Thyroid gland (tissue), 4 donors: ENCODE data around the gene CASP10. TPM values are rescaled to one million over a fixed set of nuclear protein-coding genes. Genes with fewer than 3 reads are reported as not detected.

Source experiments
- DNase-seq, 2 donors: peaks; one replicate each; pipeline ENCODE4 v3.0.0-alpha.2; 2019
- H3K27ac ChIP-seq, 3 donors: fragments of 200-600 bp; sonication (generic); 1 replicate in 2 of 3; 2 replicates in 1 of 3; pipeline ENCODE4 v1.5.1; 2016 to 2019; ENCODE audit warnings: mild to moderate bottlenecking in 1 of 3, moderate library complexity in 1 of 3
- H3K27me3 ChIP-seq: fragments of 200-600 bp; sonication (generic); one replicate; pipeline ENCODE4 v1.5.1; 2019
- H3K36me3 ChIP-seq, 2 donors: fragments of 200-600 bp; sonication (generic); one replicate each; pipeline ENCODE4 v1.5.1; 2016 to 2019
- H3K4me1 ChIP-seq, 2 donors: fragments of 200-600 bp; sonication (generic); one replicate each; pipeline ENCODE4 v1.5.1; 2017 to 2019
- H3K4me3 ChIP-seq, 3 donors: fragments of 200-600 bp; sonication (generic); replicated peaks in 1 of 3; 1 replicate in 2 of 3; 2 replicates in 1 of 3; pipeline ENCODE4 v1.5.1; 2016; ENCODE audit warnings: mild to moderate bottlenecking in 1 of 3
- H3K9me3 ChIP-seq: fragments of 200-600 bp; sonication (generic); one replicate; pipeline ENCODE4 v1.5.1; 2017
- POLR2A ChIP-seq, 2 donors: fragments of 450-650 bp; IDR thresholded peaks; one replicate each; pipeline ENCODE4 v1.6.1; 2017; ENCODE audit warnings: antibody characterized with exemption in 2 of 2, mild to moderate bottlenecking in 2 of 2, moderate library complexity in 1 of 2
- WGBS, 2 donors: methylation state at CpG; one replicate each; pipeline ENCODE4 v1.1.5; 2017; 5-methylcytosine and 5-hydroxymethylcytosine counted together
- intact Hi-C: fragments of 100-400 bp; cut with DNase I; formaldehyde crosslinking; loops from one replicate; pipeline ENCODE4 v1.15.1; 2023
- total RNA-seq, 4 donors: library from RNA; depleted of rRNA; stranded (reverse); fragments of >200 nt; gene quantifications; one replicate each; pipeline ENCODE4 v1.2.3, GENCODE V29; 2016
- TF ChIP-seq, protein P1 (sequence below), 6 experiments: fragments of 200-600 bp in 3 of 6; fragments of 450-650 bp in 3 of 6; sonication (generic) in 3 of 6; IDR thresholded peaks; one replicate each; pipeline ENCODE4 v1.5.1; 2016 to 2019; ENCODE audit warnings: antibody characterized with exemption in 6 of 6, mild to moderate bottlenecking in 2 of 6, inconsistent platforms in 1 of 6, moderate library complexity in 1 of 6

CASP10 gene
- total RNA-seq, 4 donors from 2014 or later, result 12.4 to 23.0 (median 20.0) TPM

DNA sequence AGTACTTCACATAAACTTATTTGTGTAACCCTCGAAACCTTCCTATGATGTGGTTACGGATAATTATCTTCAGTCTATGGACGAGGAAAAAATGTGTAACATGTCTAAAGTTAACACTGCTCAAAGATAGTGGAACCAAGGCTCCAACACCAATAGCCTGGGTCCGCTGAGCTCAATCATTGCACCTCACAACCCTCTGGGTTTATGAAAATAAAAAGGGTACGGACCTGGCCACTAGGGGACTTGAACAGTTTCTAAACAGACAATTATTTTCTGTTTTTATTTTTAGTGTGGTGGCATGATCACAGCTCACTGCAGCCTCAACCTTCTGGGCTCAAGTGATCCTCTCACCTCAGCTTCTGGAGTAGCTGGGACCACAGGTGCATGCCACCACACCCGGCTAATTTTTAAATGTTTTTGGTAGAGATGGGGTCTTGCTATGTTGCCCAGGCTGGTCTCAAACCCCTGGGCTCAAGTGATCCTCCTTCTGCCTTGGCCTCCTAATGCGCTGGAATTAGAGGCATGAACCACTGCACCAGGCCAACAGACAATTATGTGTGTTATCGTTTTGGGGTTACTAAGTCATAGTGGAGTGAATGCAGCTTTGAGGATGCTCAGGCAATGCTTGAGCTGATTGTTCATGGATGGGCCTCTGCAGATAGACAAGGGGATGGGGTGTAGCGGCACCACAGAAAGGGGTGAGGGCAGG lies 87.5 kb downstream of the CASP10 start:
- intact Hi-C loops, result no loop called here
- Histone ChIP-seq H3K4me1 (no peaks in the 10 kb centered on the region), H3K4me3 (no peak overlapping the region), H3K27ac (no peak overlapping the region), H3K27me3 (no peaks in the 10 kb centered on the region), H3K36me3 (peaks cover 10 to 18% of the 10 kb centered on the region in 2 donors), H3K9me3 (no peaks in the 10 kb centered on the region)
- TF ChIP-seq POLR2A (IDR thresholded peaks at IDR 0.05), result no peak
- TF ChIP-seq, protein P1, sequence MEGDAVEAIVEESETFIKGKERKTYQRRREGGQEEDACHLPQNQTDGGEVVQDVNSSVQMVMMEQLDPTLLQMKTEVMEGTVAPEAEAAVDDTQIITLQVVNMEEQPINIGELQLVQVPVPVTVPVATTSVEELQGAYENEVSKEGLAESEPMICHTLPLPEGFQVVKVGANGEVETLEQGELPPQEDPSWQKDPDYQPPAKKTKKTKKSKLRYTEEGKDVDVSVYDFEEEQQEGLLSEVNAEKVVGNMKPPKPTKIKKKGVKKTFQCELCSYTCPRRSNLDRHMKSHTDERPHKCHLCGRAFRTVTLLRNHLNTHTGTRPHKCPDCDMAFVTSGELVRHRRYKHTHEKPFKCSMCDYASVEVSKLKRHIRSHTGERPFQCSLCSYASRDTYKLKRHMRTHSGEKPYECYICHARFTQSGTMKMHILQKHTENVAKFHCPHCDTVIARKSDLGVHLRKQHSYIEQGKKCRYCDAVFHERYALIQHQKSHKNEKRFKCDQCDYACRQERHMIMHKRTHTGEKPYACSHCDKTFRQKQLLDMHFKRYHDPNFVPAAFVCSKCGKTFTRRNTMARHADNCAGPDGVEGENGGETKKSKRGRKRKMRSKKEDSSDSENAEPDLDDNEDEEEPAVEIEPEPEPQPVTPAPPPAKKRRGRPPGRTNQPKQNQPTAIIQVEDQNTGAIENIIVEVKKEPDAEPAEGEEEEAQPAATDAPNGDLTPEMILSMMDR (IDR thresholded peaks at IDR 0.05), result no peak
- DNase-seq, result no peak
- 96 to 98% methylated on average over 9 of the region's 9 CpGs for WGBS, 2 donors

DNA sequence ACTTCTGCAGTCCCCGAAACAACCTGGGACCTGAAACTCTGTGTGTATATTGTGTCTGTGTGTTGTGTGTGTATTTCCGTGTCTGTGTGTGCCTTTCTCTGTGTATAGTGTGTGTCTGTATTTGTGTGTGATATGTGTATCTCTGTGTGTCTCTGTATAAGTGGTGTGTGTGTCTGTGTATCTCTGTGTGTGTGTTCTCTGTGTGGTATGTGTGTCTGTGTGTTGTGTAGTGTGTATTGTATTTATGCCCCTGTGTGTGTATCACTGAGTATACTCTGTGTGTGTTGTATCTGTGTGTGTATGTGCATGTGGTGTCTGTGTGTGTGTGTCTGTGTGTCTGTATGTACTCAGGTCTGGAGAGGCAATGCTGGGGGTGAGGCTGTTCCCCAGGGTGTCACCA lies 89.0 kb downstream of the CASP10 start:
- no peak overlapping the region for H3K4me3 ChIP-seq
- TF ChIP-seq, protein P1 (IDR thresholded peaks at IDR 0.05), result no peak
- TF ChIP-seq POLR2A (IDR thresholded peaks at IDR 0.05), result no peak
- peaks cover 13 to 26% of the 10 kb centered on the region in 2 donors for H3K36me3 ChIP-seq
- 93 to 94% methylated on average over 2 of the region's 2 CpGs for WGBS, 2 donors
- intact Hi-C loops, result no loop called here
- no peaks in the 10 kb centered on the region for H3K9me3 ChIP-seq
- no peak overlapping the region for H3K27ac ChIP-seq
- H3K4me1 ChIP-seq, result no peaks in the 10 kb centered on the region
- H3K27me3 ChIP-seq, result no peaks in the 10 kb centered on the region
- DNase-seq, result no peak

DNA sequence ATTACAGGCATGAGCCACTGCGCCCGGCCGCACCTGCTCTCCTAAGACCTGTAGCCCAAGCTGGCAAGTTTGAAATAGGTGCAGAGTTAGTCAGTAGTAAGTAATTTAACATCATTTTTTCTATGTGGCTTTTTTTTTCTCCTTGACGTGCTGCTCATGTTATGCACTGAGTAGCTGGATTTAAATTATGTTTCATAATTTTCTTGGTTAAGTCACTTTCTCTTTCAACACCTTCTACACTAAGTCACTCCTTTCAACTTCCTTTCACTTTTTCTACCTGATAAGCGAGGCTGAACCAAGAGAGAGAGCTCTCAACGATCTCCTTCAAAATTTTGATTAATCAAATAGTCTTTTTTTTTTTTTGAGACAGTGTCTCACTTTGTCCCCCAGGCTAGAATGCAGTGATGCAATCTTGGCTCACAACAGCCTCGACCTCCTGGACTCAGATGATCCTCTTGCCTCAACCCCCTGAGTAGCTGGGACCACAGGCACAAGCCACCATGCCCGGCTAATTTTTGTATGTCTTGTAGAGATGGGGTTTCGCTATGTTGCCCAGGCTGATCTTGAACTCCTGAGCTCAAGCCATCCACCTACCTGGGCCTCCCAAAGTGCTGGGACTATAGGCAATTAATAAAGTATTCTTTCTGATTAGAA lies 90.5 kb downstream of the CASP10 start:
- no peak for DNase-seq
- TF ChIP-seq POLR2A (IDR thresholded peaks at IDR 0.05), result no peak
- TF ChIP-seq, protein P1 (IDR thresholded peaks at IDR 0.05), result no peak
- Histone ChIP-seq H3K27me3 (no peaks in the 10 kb centered on the region), H3K36me3 (peaks cover 13 to 29% of the 10 kb centered on the region in 2 donors), H3K4me1 (no peaks in the 10 kb centered on the region), H3K9me3 (no peaks in the 10 kb centered on the region), H3K4me3 (no peak overlapping the region), H3K27ac (no peak overlapping the region)
- WGBS, 2 donors, result 84 to 90% methylated on average over 9 of the region's 9 CpGs
- intact Hi-C loops, result no loop called here

DNA sequence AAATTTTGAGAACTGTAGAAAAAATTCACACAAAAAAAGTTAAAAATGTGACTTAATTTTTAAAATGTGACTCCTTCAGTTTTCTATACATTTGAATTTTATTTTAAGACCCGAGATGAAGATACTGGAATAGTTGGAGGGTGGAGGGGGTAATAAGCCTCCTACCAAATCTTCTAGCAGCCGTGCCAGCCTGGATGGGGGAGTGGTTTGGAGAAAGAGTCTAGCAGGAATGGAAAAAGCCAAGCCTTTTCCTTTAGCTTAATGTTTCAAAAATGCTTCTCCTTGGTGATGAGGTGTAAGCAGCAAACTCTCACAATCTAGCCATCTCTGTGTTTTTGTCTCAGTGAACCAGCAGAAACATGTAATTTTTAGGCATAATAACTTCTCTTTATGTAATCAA lies 92.1 kb downstream of the CASP10 start:
- DNase-seq, result no peak
- H3K4me1 ChIP-seq, result no peaks in the 10 kb centered on the region
- H3K27me3 ChIP-seq, result no peaks in the 10 kb centered on the region
- peaks cover 13 to 29% of the 10 kb centered on the region in 2 donors for H3K36me3 ChIP-seq
- H3K4me3 ChIP-seq, result no peak overlapping the region
- no peaks in the 10 kb centered on the region for H3K9me3 ChIP-seq
- H3K27ac ChIP-seq, result no peak overlapping the region
- 93 to 94% methylated on average over 2 of the region's 2 CpGs for WGBS, 2 donors
- TF ChIP-seq, protein P1 (IDR thresholded peaks at IDR 0.05), result no peak
- intact Hi-C loops, result no loop called here

DNA sequence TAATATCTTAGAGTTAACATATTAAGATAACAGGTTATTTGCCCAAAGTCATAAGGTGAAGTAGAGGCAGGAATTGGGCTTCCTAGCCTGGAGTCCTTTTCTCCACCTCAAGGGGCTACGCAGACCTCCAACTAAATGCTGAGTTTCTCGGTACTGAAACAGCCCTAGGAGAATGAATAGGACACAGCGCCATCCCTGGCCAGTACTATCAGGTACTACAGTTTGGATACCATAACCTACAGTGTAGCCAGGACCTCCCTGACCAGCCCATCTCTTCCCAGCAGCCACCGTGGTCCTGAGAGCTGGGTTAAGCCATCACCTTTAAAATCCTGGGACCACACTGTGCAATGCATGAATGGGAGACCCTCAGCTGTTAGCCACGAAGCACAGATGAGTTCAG lies 93.0 kb downstream of the CASP10 start:
- H3K36me3 ChIP-seq, result peaks cover 13 to 29% of the 10 kb centered on the region in 2 donors
- H3K27me3 ChIP-seq, result no peaks in the 10 kb centered on the region
- no peak overlapping the region for H3K4me3 ChIP-seq
- no peak overlapping the region for H3K27ac ChIP-seq
- no peaks in the 10 kb centered on the region for H3K9me3 ChIP-seq
- DNase-seq, result no peak
- no peaks in the 10 kb centered on the region for H3K4me1 ChIP-seq
- intact Hi-C loops, result no loop called here
- TF ChIP-seq POLR2A (IDR thresholded peaks at IDR 0.05), result no peak
- TF ChIP-seq, protein P1 (IDR thresholded peaks at IDR 0.05), result no peak
- WGBS, 2 donors, result 71 to 76% methylated on average over 4 to 5 of the region's 5 CpGs
